ENCODE results near the gene RELT. TPM values are rescaled to one million over a fixed set of nuclear protein-coding genes. Genes with fewer than 3 reads are reported as not detected.

The RELT gene
- total and polyA plus RNA-seq, 2 donors: 9.9 to 10.4 TPM

- WGBS: 97% methylated on average over 5 of the region's 5 CpGs
- H3K36me3 ChIP-seq (ENCODE audit: control insufficient read depth in 2 of 2, insufficient read depth in 2 of 2, low read length in 1 of 2): peaks cover 39 to 48% of the 10 kb centered on the region in 2 donors
Measured at GRCh38 chr11:73403541-73403940, 27.3 kb downstream of the RELT start.

DNA sequence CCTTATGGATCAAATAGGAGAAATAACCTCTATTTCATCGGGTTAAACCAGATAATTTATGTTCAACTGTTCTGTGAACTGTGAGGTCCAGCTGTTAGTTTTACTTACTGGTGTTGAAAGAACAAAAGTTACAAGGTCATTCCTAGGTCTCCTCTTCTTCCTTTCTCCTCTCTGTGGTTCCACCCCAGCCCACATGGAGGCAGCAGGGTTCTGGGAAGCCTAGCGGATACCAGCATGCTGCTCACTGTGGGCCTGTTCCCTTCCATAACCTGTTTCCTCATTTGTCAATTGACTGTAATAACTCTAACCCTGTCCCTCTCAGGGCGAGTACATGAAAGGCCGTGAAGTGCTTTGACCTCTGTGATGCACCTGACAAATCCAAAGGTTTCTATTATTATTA, 27.8 kb downstream of the RELT start:
- no peak for DNase-seq (ENCODE audit: low read depth in 6 of 9, low spot score in 9 of 9)
- 90% methylated on average over 4 of the region's 4 CpGs for WGBS

More at GRCh38 chr11:73403541-73403940, 27.3 kb downstream of the RELT start:
- DNase-seq (ENCODE audit: low read depth in 6 of 9, low spot score in 9 of 9): no peak
- Histone ChIP-seq H3K27ac (ENCODE audit: low read depth in 1 of 2, low read length in 1 of 2) (no peak overlapping the region), H3K9me3 (ENCODE audit: control insufficient read depth in 2 of 2, insufficient read depth in 1 of 2, low read length in 1 of 2) (no peaks in the 10 kb centered on the region), H3K27me3 (ENCODE audit: control insufficient read depth in 2 of 2, insufficient read depth in 1 of 2, low read length in 1 of 2) (no peaks in the 10 kb centered on the region), H3K4me3 (ENCODE audit: low read length in 2 of 2) (no peak overlapping the region), H3K4me1 (ENCODE audit: control insufficient read depth in 2 of 2, insufficient read depth in 2 of 2, low read length in 2 of 2) (no peaks in the 10 kb centered on the region)

GRCh38 chr11:73404506-73405145, 28.4 kb downstream of the RELT start:
- H3K36me3 ChIP-seq (ENCODE audit: control insufficient read depth in 2 of 2, insufficient read depth in 2 of 2, low read length in 1 of 2): peaks cover 48 to 59% of the 10 kb centered on the region in 2 donors
- 98% methylated on average over 5 of the region's 5 CpGs for WGBS
- no peaks in the 10 kb centered on the region for H3K4me1 ChIP-seq (ENCODE audit: control insufficient read depth in 2 of 2, insufficient read depth in 2 of 2, low read length in 2 of 2)
- H3K9me3 ChIP-seq (ENCODE audit: control insufficient read depth in 2 of 2, insufficient read depth in 1 of 2, low read length in 1 of 2): no peaks in the 10 kb centered on the region
- no peak overlapping the region for H3K27ac ChIP-seq (ENCODE audit: low read depth in 1 of 2, low read length in 1 of 2)
- no peak overlapping the region for H3K4me3 ChIP-seq (ENCODE audit: low read length in 2 of 2)
- no peak for DNase-seq (ENCODE audit: low read depth in 6 of 9, low spot score in 9 of 9)
- H3K27me3 ChIP-seq (ENCODE audit: control insufficient read depth in 2 of 2, insufficient read depth in 1 of 2, low read length in 1 of 2): no peaks in the 10 kb centered on the region

More for the DNA sequence above, 27.8 kb downstream of the RELT start:
- Histone ChIP-seq H3K36me3 (ENCODE audit: control insufficient read depth in 2 of 2, insufficient read depth in 2 of 2, low read length in 1 of 2) (peaks cover 42 to 53% of the 10 kb centered on the region in 2 donors), H3K9me3 (ENCODE audit: control insufficient read depth in 2 of 2, insufficient read depth in 1 of 2, low read length in 1 of 2) (no peaks in the 10 kb centered on the region), H3K27ac (ENCODE audit: low read depth in 1 of 2, low read length in 1 of 2) (no peak overlapping the region), H3K27me3 (ENCODE audit: control insufficient read depth in 2 of 2, insufficient read depth in 1 of 2, low read length in 1 of 2) (no peaks in the 10 kb centered on the region), H3K4me1 (ENCODE audit: control insufficient read depth in 2 of 2, insufficient read depth in 2 of 2, low read length in 2 of 2) (no peaks in the 10 kb centered on the region), H3K4me3 (ENCODE audit: low read length in 2 of 2) (no peak overlapping the region)

- Histone ChIP-seq H3K4me1 (ENCODE audit: control insufficient read depth in 2 of 2, insufficient read depth in 2 of 2, low read length in 2 of 2) (no peaks in the 10 kb centered on the region), H3K9me3 (ENCODE audit: control insufficient read depth in 2 of 2, insufficient read depth in 1 of 2, low read length in 1 of 2) (no peaks in the 10 kb centered on the region), H3K36me3 (ENCODE audit: control insufficient read depth in 2 of 2, insufficient read depth in 2 of 2, low read length in 1 of 2) (peaks cover 48 to 61% of the 10 kb centered on the region in 2 donors), H3K27me3 (ENCODE audit: control insufficient read depth in 2 of 2, insufficient read depth in 1 of 2, low read length in 1 of 2) (no peaks in the 10 kb centered on the region), H3K4me3 (ENCODE audit: low read length in 2 of 2) (no peak overlapping the region), H3K27ac (ENCODE audit: low read depth in 1 of 2, low read length in 1 of 2) (no peak overlapping the region)
- over 99% methylated on average over 8 of the region's 8 CpGs for WGBS
- DNase-seq (ENCODE audit: low read depth in 6 of 9, low spot score in 9 of 9): no peak
Measured at GRCh38 chr11:73405146-73405510, 28.9 kb downstream of the RELT start.

DNA sequence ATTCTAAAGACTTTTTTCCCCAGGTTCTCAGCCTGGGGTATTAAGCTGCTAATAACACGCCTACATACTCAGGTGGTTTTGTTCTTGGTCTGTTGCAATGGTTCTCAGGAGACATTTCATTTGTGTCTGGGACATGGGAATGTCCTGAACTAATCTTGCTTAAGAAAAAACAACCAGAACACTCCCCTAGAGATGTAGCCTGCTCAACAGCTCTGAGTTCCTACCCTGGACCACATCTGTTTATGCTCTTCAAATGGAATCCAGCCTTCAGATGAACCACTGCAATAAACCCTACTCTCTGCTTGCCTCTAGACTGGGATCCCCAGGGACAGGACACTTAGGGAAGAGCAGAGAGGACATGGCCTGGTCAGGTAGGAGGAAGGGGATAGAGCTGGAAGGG, 29.9 kb downstream of the RELT start:
- DNase-seq (ENCODE audit: low read depth in 6 of 9, low spot score in 9 of 9): no peak
- H3K4me1 ChIP-seq (ENCODE audit: control insufficient read depth in 2 of 2, insufficient read depth in 2 of 2, low read length in 2 of 2): no peaks in the 10 kb centered on the region
- H3K36me3 ChIP-seq (ENCODE audit: control insufficient read depth in 2 of 2, insufficient read depth in 2 of 2, low read length in 1 of 2): peaks cover 54 to 65% of the 10 kb centered on the region in 2 donors
- WGBS: 95% methylated on average over 1 of the region's 1 CpG
- no peaks in the 10 kb centered on the region for H3K27me3 ChIP-seq (ENCODE audit: control insufficient read depth in 2 of 2, insufficient read depth in 1 of 2, low read length in 1 of 2)
- no peak overlapping the region for H3K4me3 ChIP-seq (ENCODE audit: low read length in 2 of 2)
- no peak overlapping the region for H3K27ac ChIP-seq (ENCODE audit: low read depth in 1 of 2, low read length in 1 of 2)
- no peaks in the 10 kb centered on the region for H3K9me3 ChIP-seq (ENCODE audit: control insufficient read depth in 2 of 2, insufficient read depth in 1 of 2, low read length in 1 of 2)

- Histone ChIP-seq H3K4me3 (ENCODE audit: low read length in 2 of 2) (no peak overlapping the region), H3K9me3 (ENCODE audit: control insufficient read depth in 2 of 2, insufficient read depth in 1 of 2, low read length in 1 of 2) (no peaks in the 10 kb centered on the region), H3K4me1 (ENCODE audit: control insufficient read depth in 2 of 2, insufficient read depth in 2 of 2, low read length in 2 of 2) (no peaks in the 10 kb centered on the region), H3K27me3 (ENCODE audit: control insufficient read depth in 2 of 2, insufficient read depth in 1 of 2, low read length in 1 of 2) (no peaks in the 10 kb centered on the region), H3K27ac (ENCODE audit: low read depth in 1 of 2, low read length in 1 of 2) (no peak overlapping the region), H3K36me3 (ENCODE audit: control insufficient read depth in 2 of 2, insufficient read depth in 2 of 2, low read length in 1 of 2) (peaks cover 56 to 66% of the 10 kb centered on the region in 2 donors)
- 99% methylated on average over 5 of the region's 5 CpGs for WGBS
- DNase-seq (ENCODE audit: low read depth in 6 of 9, low spot score in 9 of 9): no peak
Measured at GRCh38 chr11:73406619-73407018, 30.4 kb downstream of the RELT start.

- Histone ChIP-seq H3K4me3 (ENCODE audit: low read length in 2 of 2) (no peak overlapping the region), H3K4me1 (ENCODE audit: control insufficient read depth in 2 of 2, insufficient read depth in 2 of 2, low read length in 2 of 2) (no peaks in the 10 kb centered on the region), H3K27me3 (ENCODE audit: control insufficient read depth in 2 of 2, insufficient read depth in 1 of 2, low read length in 1 of 2) (no peaks in the 10 kb centered on the region), H3K36me3 (ENCODE audit: control insufficient read depth in 2 of 2, insufficient read depth in 2 of 2, low read length in 1 of 2) (peaks cover 42 to 58% of the 10 kb centered on the region in 2 donors), H3K9me3 (ENCODE audit: control insufficient read depth in 2 of 2, insufficient read depth in 1 of 2, low read length in 1 of 2) (no peaks in the 10 kb centered on the region), H3K27ac (ENCODE audit: low read depth in 1 of 2, low read length in 1 of 2) (no peak overlapping the region)
- 97% methylated on average over 8 of the region's 8 CpGs for WGBS
- no peak for DNase-seq (ENCODE audit: low read depth in 6 of 9, low spot score in 9 of 9)
Measured at GRCh38 chr11:73409431-73409830, 33.2 kb downstream of the RELT start.

DNA sequence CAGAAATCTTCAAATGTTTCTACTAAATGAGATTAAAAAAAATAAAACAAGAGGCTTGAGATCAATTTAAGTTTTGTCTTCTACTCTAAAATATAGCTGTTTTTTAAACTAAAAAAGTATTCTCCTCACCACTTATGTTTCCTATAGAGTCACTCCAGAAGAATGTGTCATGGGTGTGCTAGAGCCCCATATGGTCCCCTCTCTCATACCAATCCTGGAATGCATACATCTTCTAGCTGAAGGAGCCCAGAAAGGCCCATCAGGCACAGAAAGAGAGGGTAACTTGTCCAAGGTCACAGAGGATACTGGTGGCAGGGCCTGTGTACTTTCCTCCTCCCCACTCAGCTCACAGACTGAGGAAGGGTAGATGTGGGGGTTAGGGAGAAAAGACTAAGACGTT, 34.4 kb downstream of the RELT start:
- H3K4me3 ChIP-seq (ENCODE audit: low read length in 2 of 2): no peak overlapping the region
- no peaks in the 10 kb centered on the region for H3K9me3 ChIP-seq (ENCODE audit: control insufficient read depth in 2 of 2, insufficient read depth in 1 of 2, low read length in 1 of 2)
- no peak for DNase-seq (ENCODE audit: low read depth in 6 of 9, low spot score in 9 of 9)
- peaks cover 7 to 11% of the 10 kb centered on the region in 2 donors for H3K4me1 ChIP-seq (ENCODE audit: control insufficient read depth in 2 of 2, insufficient read depth in 2 of 2, low read length in 2 of 2)
- peaks cover 30 to 47% of the 10 kb centered on the region in 2 donors for H3K36me3 ChIP-seq (ENCODE audit: control insufficient read depth in 2 of 2, insufficient read depth in 2 of 2, low read length in 1 of 2)
- no peaks in the 10 kb centered on the region for H3K27me3 ChIP-seq (ENCODE audit: control insufficient read depth in 2 of 2, insufficient read depth in 1 of 2, low read length in 1 of 2)
- WGBS: 98% methylated on average over 1 of the region's 1 CpG
- no peak overlapping the region for H3K27ac ChIP-seq (ENCODE audit: low read depth in 1 of 2, low read length in 1 of 2)

GRCh38 chr11:73411031-73411430, 34.8 kb downstream of the RELT start:
- H3K9me3 ChIP-seq (ENCODE audit: control insufficient read depth in 2 of 2, insufficient read depth in 1 of 2, low read length in 1 of 2): no peaks in the 10 kb centered on the region
- WGBS: 97% methylated on average over 2 of the region's 2 CpGs
- H3K4me1 ChIP-seq (ENCODE audit: control insufficient read depth in 2 of 2, insufficient read depth in 2 of 2, low read length in 2 of 2): peaks cover 7 to 14% of the 10 kb centered on the region in 2 donors

More at GRCh38 chr11:73411031-73411430, 34.8 kb downstream of the RELT start:
- no peaks in the 10 kb centered on the region for H3K27me3 ChIP-seq (ENCODE audit: control insufficient read depth in 2 of 2, insufficient read depth in 1 of 2, low read length in 1 of 2)
- no peak for DNase-seq (ENCODE audit: low read depth in 6 of 9, low spot score in 9 of 9)
- H3K4me3 ChIP-seq (ENCODE audit: low read length in 2 of 2): no peak overlapping the region
- H3K36me3 ChIP-seq (ENCODE audit: control insufficient read depth in 2 of 2, insufficient read depth in 2 of 2, low read length in 1 of 2): peaks cover 29 to 43% of the 10 kb centered on the region in 2 donors
- H3K27ac ChIP-seq (ENCODE audit: low read depth in 1 of 2, low read length in 1 of 2): no peak overlapping the region
